ENCODE results near the gene RAB1A. TPM values are rescaled to one million over a fixed set of nuclear protein-coding genes. Genes with fewer than 3 reads are reported as not detected.

Gene RAB1A
- total and polyA plus RNA-seq, 9 of the 15 experiments (the other 6 are each of a cell fraction or from before 2014, with no cell fraction given): 43.8 to 163 (median 67.7) TPM

DNA sequence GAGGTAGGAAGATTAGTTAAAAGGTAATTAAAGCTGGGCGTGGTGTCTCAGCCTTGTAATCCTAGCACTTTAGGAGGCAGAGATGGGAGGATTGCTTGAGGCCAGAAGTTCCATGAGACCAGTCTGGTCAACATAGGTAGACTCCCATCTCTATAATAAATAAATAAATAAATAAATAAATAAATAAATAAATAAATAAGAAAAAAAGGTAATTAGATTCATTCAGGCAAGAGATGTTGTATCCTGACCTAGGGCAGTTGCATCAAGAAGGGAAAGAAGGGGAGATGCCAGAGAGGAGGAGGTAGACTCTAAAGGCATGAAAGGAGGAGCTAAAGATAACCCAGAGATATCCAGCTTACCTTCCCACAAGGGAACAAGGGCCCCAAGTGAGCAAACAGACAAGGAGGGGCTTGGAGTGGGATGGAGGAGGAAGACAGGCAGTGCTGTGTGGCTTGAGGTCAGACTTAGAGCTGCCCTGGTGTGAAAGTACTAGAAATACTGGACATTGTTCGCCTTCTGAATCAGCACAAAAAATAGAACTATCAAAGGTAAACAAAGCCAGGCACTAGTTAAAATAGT, 7.4 kb upstream of the RAB1A start:
- H3K79me2 ChIP-seq (ENCODE audit: control insufficient read depth, insufficient read depth, low read length): no peaks in the 10 kb centered on the region
- H3K4me3 ChIP-seq: no peak overlapping the region
- H2AFZ ChIP-seq (ENCODE audit: low read depth, low read length): no peak overlapping the region
- H3K4me1 ChIP-seq (replicated peaks in 1 of 2; ENCODE audit: control insufficient read depth in 2 of 2, insufficient read depth in 2 of 2, low read length in 2 of 2): peaks cover 10 to 16% of the 10 kb centered on the region in 2 experiments; a peak in 4 of 5 replicates
- no TSS peak for BruUV-seq (replicated peaks)
- ATAC-seq (no peak), DNase-seq (ENCODE audit: extremely low read depth in 1 of 4, low spot score in 3 of 4) (no peak), FAIRE-seq (no peak)
- H4K20me1 ChIP-seq (replicated peaks; ENCODE audit: control insufficient read depth, insufficient read depth, low read length): no peaks in the 10 kb centered on the region
- H3K9ac ChIP-seq (ENCODE audit: insufficient read depth in 1 of 2, low read depth in 2 of 2, low read length in 2 of 2): no peak overlapping the region
- no peak overlapping the region for H3K4me2 ChIP-seq (ENCODE audit: insufficient read depth, low read length)
- no peaks in the 10 kb centered on the region for H3K36me3 ChIP-seq (ENCODE audit: control insufficient read depth, insufficient read depth, low read length)
- no peaks in the 10 kb centered on the region for H3K27me3 ChIP-seq (ENCODE audit: control insufficient read depth in 2 of 2, insufficient read depth in 2 of 2, low read length in 2 of 2)
- H3K9me1 ChIP-seq (ENCODE audit: control insufficient read depth, insufficient read depth, low read length): no peaks in the 10 kb centered on the region
- TF ChIP-seq FUS (optimal IDR thresholded peaks at IDR 0.05; ENCODE audit: low read depth, low read length) (no peak), ZC3H11A (IDR thresholded peaks at IDR 0.05; ENCODE audit: low read depth, low read length) (peak; percentile 63; the same call in 1 of the 2 replicates)
- CTCF ChIA-PET (ENCODE audit: low intra/inter-chr PET ratio): no interaction called here
- H3K27ac ChIP-seq (ENCODE audit: extremely low read depth, low read depth, low read length): no peak overlapping the region
- POLR2A ChIA-PET: interaction anchor here (0.6 to 1.6 kb wide), 2 partner anchors 10 to 19 kb away, joined by 5 to 6 read pairs; no protein-coding TSS in a partner anchor
- WGBS (ENCODE audit: insufficient coverage, low coverage, missing lambda C conversion rate): 58% methylated on average over 2 of the region's 2 CpGs
- H3K9me3 ChIP-seq (replicated peaks; ENCODE audit: control insufficient read depth, insufficient read depth, low read depth, low read length): no peaks in the 10 kb centered on the region
- intact Hi-C loops (cut with micrococcal nuclease) (no loop called here), in situ Hi-C loops (cut with MboI) (no loop called here)

- Histone ChIP-seq H3K9me1 (ENCODE audit: control insufficient read depth, insufficient read depth, low read length) (no peaks in the 10 kb centered on the region), H2AFZ (ENCODE audit: low read depth, low read length) (no peak overlapping the region), H3K9ac (ENCODE audit: insufficient read depth in 1 of 2, low read depth in 2 of 2, low read length in 2 of 2) (no peak overlapping the region), H4K20me1 (replicated peaks; ENCODE audit: control insufficient read depth, insufficient read depth, low read length) (no peaks in the 10 kb centered on the region), H3K9me3 (replicated peaks; ENCODE audit: control insufficient read depth, insufficient read depth, low read depth, low read length) (no peaks in the 10 kb centered on the region), H3K4me1 (replicated peaks in 1 of 2; ENCODE audit: control insufficient read depth in 2 of 2, insufficient read depth in 2 of 2, low read length in 2 of 2) (peaks cover 12 to 17% of the 10 kb centered on the region in 2 experiments; a peak in 4 of 5 replicates), H3K4me2 (ENCODE audit: insufficient read depth, low read length) (no peak overlapping the region), H3K36me3 (ENCODE audit: control insufficient read depth, insufficient read depth, low read length) (no peaks in the 10 kb centered on the region), H3K4me3 (no peak overlapping the region), H3K27me3 (ENCODE audit: control insufficient read depth in 2 of 2, insufficient read depth in 2 of 2, low read length in 2 of 2) (no peaks in the 10 kb centered on the region), H3K27ac (ENCODE audit: extremely low read depth, low read depth, low read length) (no peak overlapping the region), H3K79me2 (ENCODE audit: control insufficient read depth, insufficient read depth, low read length) (no peaks in the 10 kb centered on the region)
- intact Hi-C loops (cut with micrococcal nuclease): no loop called here
- FAIRE-seq (no peak), ATAC-seq (no peak), DNase-seq (ENCODE audit: extremely low read depth in 1 of 4, low spot score in 3 of 4) (no peak)
- BruUV-seq (replicated peaks): no TSS peak
- CTCF ChIA-PET (ENCODE audit: low intra/inter-chr PET ratio): no interaction called here
- in situ Hi-C loops (cut with MboI): no loop called here
- TF ChIP-seq ZFP1 (CRISPR knock-in tag; IDR thresholded peaks at IDR 0.05) (no peak), CEBPG (CRISPR knock-in tag; IDR thresholded peaks at IDR 0.05) (no peak), CEBPG (tag; conservative IDR thresholded peaks at IDR 0.05 in 1 of 2, IDR thresholded peaks at IDR 0.05 in 1 of 2) (peak; percentile 60; a peak in 2 of 4 replicates), ATF3 (IDR thresholded peaks at IDR 0.05) (peak; percentile 85), ATF3 (CRISPR knock-in tag; conservative IDR thresholded peaks at IDR 0.05) (no peak), ZBTB8A (IDR thresholded peaks at IDR 0.05; ENCODE audit: partially characterized antibody) (no peak), CEBPB (tag; IDR thresholded peaks at IDR 0.05) (peak; percentile 70)
- POLR2A ChIA-PET: interaction anchor here (1.3 to 1.6 kb wide), 2 partner anchors 10 to 11 kb away, joined by 4 to 6 read pairs; no protein-coding TSS in a partner anchor
- 57% methylated on average over 1 of the region's 1 CpG for WGBS (ENCODE audit: insufficient coverage, low coverage, missing lambda C conversion rate)
Measured at GRCh38 chr2:65136253-65136652, 6.3 kb upstream of the RAB1A start.

Measured in K562 (cell line).